Memory B cell (primary cell): ENCODE data around the gene TBL2.
A peak's percentile ranks its signal among the peaks of the same experiment; 100 is the strongest.
"Not testable (repeated sequence)": the region's sequence is repeated elsewhere in the genome, so short reads cannot be mapped to it uniquely, and the experiment has no call there.

Experiments
- ATAC-seq: fragments of 150-1000 bp; cut with Tn5 transposase; 2 replicates; pipeline ENCODE4 v1.10.0; 2021; ENCODE audit warnings: low read depth, mild to moderate bottlenecking, moderate library complexity
- DNase-seq, 2 donors: peaks; one replicate each; pipeline ENCODE4 v3.0.0; 2022; ENCODE audit warnings: low spot score in 2 of 2
- H3K27ac Mint-ChIP-seq: one replicate; pipeline ENCODE4 v1.8.0; 2022; ENCODE audit warnings: mild to moderate bottlenecking, moderate library complexity, mixed read lengths
- H3K27me3 Mint-ChIP-seq: one replicate; pipeline ENCODE4 v1.8.0; 2022; ENCODE audit warnings: mixed read lengths
- H3K36me3 Mint-ChIP-seq: one replicate; pipeline ENCODE4 v1.8.0; 2022; ENCODE audit warnings: mild to moderate bottlenecking, mixed read lengths
- H3K4me1 Mint-ChIP-seq: one replicate; pipeline ENCODE4 v1.8.0; 2022; ENCODE audit warnings: mixed read lengths
- H3K4me3 Mint-ChIP-seq: one replicate; pipeline ENCODE4 v1.8.0; 2022; ENCODE audit warnings: mild to moderate bottlenecking, moderate library complexity, mixed read lengths
- H3K9me3 Mint-ChIP-seq: one replicate; pipeline ENCODE4 v1.8.0; 2022; ENCODE audit warnings: mixed read lengths

TBL2 gene

GRCh38 chr7:73547841-73548240, 30.5 kb downstream of the TBL2 start:
- no peaks in the 10 kb centered on the region for H3K9me3 Mint-ChIP-seq
- no peak overlapping the region for H3K27ac Mint-ChIP-seq
- peaks cover 24% of the 10 kb centered on the region for H3K36me3 Mint-ChIP-seq
- H3K4me1 Mint-ChIP-seq: peaks cover 17% of the 10 kb centered on the region
- DNase-seq (no peak), ATAC-seq (no peak)
- no peaks in the 10 kb centered on the region for H3K27me3 Mint-ChIP-seq
- H3K4me3 Mint-ChIP-seq: no peak overlapping the region

GRCh38 chr7:73544678-73545077, 33.7 kb downstream of the TBL2 start:
- no peak for DNase-seq
- peaks cover 31% of the 10 kb centered on the region for H3K36me3 Mint-ChIP-seq
- no peak for ATAC-seq
- no peak overlapping the region for H3K4me3 Mint-ChIP-seq
- H3K4me1 Mint-ChIP-seq: peaks cover 13% of the 10 kb centered on the region
- H3K27ac Mint-ChIP-seq: no peak overlapping the region
- no peaks in the 10 kb centered on the region for H3K9me3 Mint-ChIP-seq
- H3K27me3 Mint-ChIP-seq: no peaks in the 10 kb centered on the region

- no peak for ATAC-seq
- DNase-seq: no peak
- Mint-ChIP-seq H3K27ac (no peak overlapping the region), H3K4me1 (peaks cover 7% of the 10 kb centered on the region), H3K36me3 (peaks cover 39% of the 10 kb centered on the region), H3K9me3 (no peaks in the 10 kb centered on the region), H3K4me3 (no peak overlapping the region), H3K27me3 (no peaks in the 10 kb centered on the region)
These were observed 36.7 kb downstream of the TBL2 start for GRCh38 chr7:73541722-73542121.

- DNase-seq: no peak
- H3K4me3 Mint-ChIP-seq: no peak overlapping the region
- H3K27ac Mint-ChIP-seq: no peak overlapping the region
- ATAC-seq: no peak
- no peaks in the 10 kb centered on the region for H3K27me3 Mint-ChIP-seq
- H3K36me3 Mint-ChIP-seq: peaks cover 40% of the 10 kb centered on the region
- no peaks in the 10 kb centered on the region for H3K9me3 Mint-ChIP-seq
- peaks cover 5% of the 10 kb centered on the region for H3K4me1 Mint-ChIP-seq
These were observed 38.7 kb downstream of the TBL2 start for GRCh38 chr7:73539709-73540108.

- not testable (repeated sequence) for H3K27me3 Mint-ChIP-seq, ATAC-seq, H3K9me3 Mint-ChIP-seq, H3K4me1 Mint-ChIP-seq, DNase-seq, H3K4me3 Mint-ChIP-seq, H3K27ac Mint-ChIP-seq
- H3K36me3 Mint-ChIP-seq: peaks cover 37% of the 10 kb centered on the region
These were observed 39.9 kb downstream of the TBL2 start for GRCh38 chr7:73538510-73538909.

DNA sequence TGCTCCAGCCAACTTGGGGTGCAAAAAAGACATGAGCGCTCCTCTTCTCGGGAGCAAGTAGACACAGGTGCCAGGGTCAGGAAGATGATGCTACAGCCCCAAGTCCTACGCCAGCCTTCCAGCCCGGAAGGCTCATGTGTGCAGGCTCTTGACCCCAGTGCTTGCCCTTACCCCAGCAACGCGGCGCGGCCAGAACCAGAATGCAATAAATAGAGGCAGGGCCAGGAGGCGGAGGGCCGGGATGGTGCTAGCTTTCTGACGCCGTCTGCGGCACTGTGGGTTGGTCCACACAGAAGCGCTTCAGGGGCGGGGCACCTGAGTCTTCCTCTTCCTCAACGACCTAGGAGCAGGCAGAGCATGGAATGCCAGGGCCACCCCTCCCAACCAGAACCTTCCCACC, 41.3 kb downstream of the TBL2 start:
- H3K36me3 Mint-ChIP-seq: peaks cover 29% of the 10 kb centered on the region

GRCh38 chr7:73536479-73536878, 41.9 kb downstream of the TBL2 start:
- DNase-seq (no peak), ATAC-seq (no peak)
- Mint-ChIP-seq H3K27me3 (no peaks in the 10 kb centered on the region), H3K4me1 (no peaks in the 10 kb centered on the region), H3K4me3 (no peak overlapping the region), H3K36me3 (peaks cover 25% of the 10 kb centered on the region), H3K27ac (no peak overlapping the region), H3K9me3 (no peaks in the 10 kb centered on the region)

More for the DNA sequence above, 41.3 kb downstream of the TBL2 start:
- H3K27ac Mint-ChIP-seq: no peak overlapping the region
- ATAC-seq (no peak), DNase-seq (no peak)
- H3K9me3 Mint-ChIP-seq: no peaks in the 10 kb centered on the region
- H3K4me1 Mint-ChIP-seq: no peaks in the 10 kb centered on the region
- no peaks in the 10 kb centered on the region for H3K27me3 Mint-ChIP-seq
- H3K4me3 Mint-ChIP-seq: no peak overlapping the region

DNA sequence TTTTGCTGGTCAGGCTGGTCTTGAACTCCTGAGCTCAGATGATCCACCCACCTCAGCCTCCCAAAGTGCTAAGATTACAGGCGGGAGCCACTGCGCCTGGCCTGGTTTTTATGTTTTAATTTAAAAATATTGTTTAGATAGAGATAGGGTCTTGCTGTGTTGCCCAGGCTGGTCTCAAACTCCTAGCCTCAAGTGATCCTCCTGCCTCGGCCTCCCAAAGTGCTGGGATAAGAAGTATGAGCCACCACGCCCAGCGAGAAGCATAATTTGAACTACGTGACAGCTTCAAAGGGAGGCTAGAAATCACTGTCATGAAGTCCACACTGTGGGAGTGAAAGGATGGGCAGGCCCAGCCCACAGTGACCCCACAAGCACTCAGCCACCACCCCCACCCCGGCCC, 42.5 kb downstream of the TBL2 start:
- not testable (repeated sequence) for H3K4me3 Mint-ChIP-seq, DNase-seq, ATAC-seq, H3K9me3 Mint-ChIP-seq, H3K4me1 Mint-ChIP-seq, H3K27ac Mint-ChIP-seq, H3K27me3 Mint-ChIP-seq
- peaks cover 22% of the 10 kb centered on the region for H3K36me3 Mint-ChIP-seq

GRCh38 chr7:73533742-73534141, 44.6 kb downstream of the TBL2 start:
- H3K4me3 Mint-ChIP-seq: no peak overlapping the region
- no peaks in the 10 kb centered on the region for H3K9me3 Mint-ChIP-seq
- H3K27ac Mint-ChIP-seq: no peak overlapping the region
- no peaks in the 10 kb centered on the region for H3K4me1 Mint-ChIP-seq
- DNase-seq (no peak), ATAC-seq (no peak)
- H3K36me3 Mint-ChIP-seq: peaks cover 17% of the 10 kb centered on the region
- H3K27me3 Mint-ChIP-seq: no peaks in the 10 kb centered on the region

GRCh38 chr7:73532224-73532623, 46.2 kb downstream of the TBL2 start:
- no peaks in the 10 kb centered on the region for H3K9me3 Mint-ChIP-seq
- DNase-seq: no peak
- H3K4me1 Mint-ChIP-seq: peaks cover 5% of the 10 kb centered on the region
- no peak for ATAC-seq
- peaks cover 9% of the 10 kb centered on the region for H3K36me3 Mint-ChIP-seq
- no peak overlapping the region for H3K27ac Mint-ChIP-seq
- no peaks in the 10 kb centered on the region for H3K27me3 Mint-ChIP-seq
- H3K4me3 Mint-ChIP-seq: no peak overlapping the region

DNA sequence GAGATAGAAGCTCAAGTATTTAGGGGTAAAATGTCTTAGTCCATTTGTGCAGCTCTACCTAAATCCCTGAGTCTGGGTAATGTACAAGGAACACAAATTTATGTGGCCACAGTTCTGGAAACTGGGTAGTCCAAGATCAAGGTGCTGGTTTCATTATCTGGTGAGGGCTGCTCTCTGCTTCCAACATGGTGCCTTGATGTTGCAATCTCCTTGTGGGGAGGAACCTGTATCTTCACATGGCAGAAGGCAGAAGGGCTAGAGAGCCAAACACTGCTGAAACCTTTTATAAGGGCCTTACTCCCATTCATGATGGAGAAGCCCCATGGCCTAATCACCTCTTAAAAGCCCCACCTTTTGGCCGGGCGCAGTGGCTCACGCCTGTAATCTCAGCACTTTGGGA, 47.6 kb downstream of the TBL2 start:
- Mint-ChIP-seq H3K4me1 (peaks cover 10% of the 10 kb centered on the region), H3K27me3 (no peaks in the 10 kb centered on the region), H3K4me3 (no peak overlapping the region), H3K36me3 (peaks cover 5% of the 10 kb centered on the region), H3K27ac (no peak overlapping the region), H3K9me3 (no peaks in the 10 kb centered on the region)
- DNase-seq (no peak), ATAC-seq (no peak)

GRCh38 chr7:73526896-73527821, 51.2 kb downstream of the TBL2 start:
- Mint-ChIP-seq H3K4me1 (peaks cover 22% of the 10 kb centered on the region), H3K4me3 (peak overlapping the region; percentile 52), H3K27ac (peak overlapping the region; percentile 85), H3K27me3 (no peaks in the 10 kb centered on the region), H3K36me3 (no peaks in the 10 kb centered on the region), H3K9me3 (no peaks in the 10 kb centered on the region)
- DNase-seq (no peak), ATAC-seq (no peak)

- not testable (repeated sequence) for H3K4me3 Mint-ChIP-seq, H3K27me3 Mint-ChIP-seq
- H3K27ac Mint-ChIP-seq: peak overlapping the region; percentile 75
These were observed 52.3 kb downstream of the TBL2 start for GRCh38 chr7:73526158-73526494.

GRCh38 chr7:73522105-73522872, 56.1 kb downstream of the TBL2 start, which contains the start of gene BAZ1B:
Gene BAZ1B, minus strand, starts transcription at chr7:73522293. Its CDS starts 360 bp downstream, at chr7:73521933.
- ATAC-seq (peak; percentile 89), DNase-seq (peak; percentile 91 to 92)
- Mint-ChIP-seq H3K4me1 (peaks cover 41% of the 10 kb centered on the region), H3K36me3 (peaks cover 12% of the 10 kb centered on the region), H3K4me3 (peak within 1 kb of the TSS; percentile 95), H3K9me3 (no peaks in the 10 kb centered on the region), H3K27ac (peak within 1 kb of the TSS; percentile 97), H3K27me3 (no peaks in the 10 kb centered on the region)

More at GRCh38 chr7:73526158-73526494, 52.3 kb downstream of the TBL2 start:
- not testable (repeated sequence) for DNase-seq, ATAC-seq, H3K9me3 Mint-ChIP-seq, H3K36me3 Mint-ChIP-seq
- peaks cover 22% of the 10 kb centered on the region for H3K4me1 Mint-ChIP-seq
